ENCODE results near the gene SH3BP4.

DNA sequence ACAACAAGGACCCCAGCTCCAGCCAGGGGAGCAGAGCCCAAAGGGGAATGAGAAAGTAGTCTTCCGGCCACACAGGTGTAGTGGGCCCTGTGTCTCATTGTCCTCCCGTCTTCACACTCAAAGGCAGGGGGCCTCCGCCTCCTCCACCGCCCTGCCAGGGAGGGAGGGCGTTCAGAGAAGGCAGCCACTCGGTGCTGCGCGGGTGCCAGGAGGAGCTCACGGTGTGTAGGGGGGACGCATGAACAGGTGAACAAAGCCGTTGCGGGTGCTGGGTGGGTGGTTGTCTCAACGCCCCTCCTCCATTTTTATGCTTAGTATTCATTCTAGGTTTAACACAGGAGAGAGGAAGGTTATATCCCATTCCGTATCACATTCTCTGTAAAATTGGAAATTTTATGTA is 36.7 kb downstream of the SH3BP4 start:
- TF ChIP-seq, protein P1, sequence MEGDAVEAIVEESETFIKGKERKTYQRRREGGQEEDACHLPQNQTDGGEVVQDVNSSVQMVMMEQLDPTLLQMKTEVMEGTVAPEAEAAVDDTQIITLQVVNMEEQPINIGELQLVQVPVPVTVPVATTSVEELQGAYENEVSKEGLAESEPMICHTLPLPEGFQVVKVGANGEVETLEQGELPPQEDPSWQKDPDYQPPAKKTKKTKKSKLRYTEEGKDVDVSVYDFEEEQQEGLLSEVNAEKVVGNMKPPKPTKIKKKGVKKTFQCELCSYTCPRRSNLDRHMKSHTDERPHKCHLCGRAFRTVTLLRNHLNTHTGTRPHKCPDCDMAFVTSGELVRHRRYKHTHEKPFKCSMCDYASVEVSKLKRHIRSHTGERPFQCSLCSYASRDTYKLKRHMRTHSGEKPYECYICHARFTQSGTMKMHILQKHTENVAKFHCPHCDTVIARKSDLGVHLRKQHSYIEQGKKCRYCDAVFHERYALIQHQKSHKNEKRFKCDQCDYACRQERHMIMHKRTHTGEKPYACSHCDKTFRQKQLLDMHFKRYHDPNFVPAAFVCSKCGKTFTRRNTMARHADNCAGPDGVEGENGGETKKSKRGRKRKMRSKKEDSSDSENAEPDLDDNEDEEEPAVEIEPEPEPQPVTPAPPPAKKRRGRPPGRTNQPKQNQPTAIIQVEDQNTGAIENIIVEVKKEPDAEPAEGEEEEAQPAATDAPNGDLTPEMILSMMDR (IDR thresholded peaks at IDR 0.05): no peak
- no peak for TF ChIP-seq POLR2A (IDR thresholded peaks at IDR 0.05)

Measured in esophagus squamous epithelium (tissue), 4 donors.